HG02938 (cell line): ENCODE data around the gene FOXF1.

ENCODE experiments used
- ATAC-seq: cut with Tn5 transposase; IDR thresholded peaks from one replicate; pipeline ENCODE4 v1.9.1; 2021; ENCODE audit warnings: mild to moderate bottlenecking, moderate library complexity; ENCODE audit not compliant: unreplicated experiment

FOXF1 gene

DNA sequence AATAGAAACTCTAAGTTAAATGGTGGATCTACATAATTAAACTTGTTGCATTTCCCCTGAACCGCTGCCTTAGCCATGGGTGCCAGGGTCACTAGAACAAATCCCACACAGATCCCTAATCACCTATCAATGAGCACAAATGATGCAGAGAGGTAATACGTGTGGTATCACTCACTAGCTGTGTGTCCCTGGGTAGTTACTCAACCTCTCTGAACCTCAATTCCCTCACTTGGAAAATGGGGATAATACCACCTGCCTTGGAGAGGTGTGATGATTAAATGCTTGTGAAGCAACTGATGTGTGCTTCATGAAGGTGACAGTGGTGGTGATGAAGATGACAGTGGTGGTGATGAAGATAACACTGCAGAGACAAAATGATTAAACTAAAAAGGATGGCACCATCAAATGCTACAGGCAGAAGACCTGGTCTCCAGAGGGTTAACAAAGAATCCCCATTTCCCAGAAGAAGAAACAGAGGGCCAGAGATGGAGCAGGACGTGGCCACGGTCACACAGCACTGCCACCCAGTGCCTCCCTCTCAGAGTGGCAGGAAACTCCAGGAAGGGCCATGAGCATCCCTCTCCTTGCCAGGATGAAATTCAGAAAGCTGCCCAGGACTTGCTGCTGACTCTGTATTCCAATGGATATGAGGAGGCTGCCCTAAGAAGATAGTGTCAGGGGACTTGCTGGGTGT, 17.9 kb upstream of the FOXF1 start:
- ATAC-seq: no peak

DNA sequence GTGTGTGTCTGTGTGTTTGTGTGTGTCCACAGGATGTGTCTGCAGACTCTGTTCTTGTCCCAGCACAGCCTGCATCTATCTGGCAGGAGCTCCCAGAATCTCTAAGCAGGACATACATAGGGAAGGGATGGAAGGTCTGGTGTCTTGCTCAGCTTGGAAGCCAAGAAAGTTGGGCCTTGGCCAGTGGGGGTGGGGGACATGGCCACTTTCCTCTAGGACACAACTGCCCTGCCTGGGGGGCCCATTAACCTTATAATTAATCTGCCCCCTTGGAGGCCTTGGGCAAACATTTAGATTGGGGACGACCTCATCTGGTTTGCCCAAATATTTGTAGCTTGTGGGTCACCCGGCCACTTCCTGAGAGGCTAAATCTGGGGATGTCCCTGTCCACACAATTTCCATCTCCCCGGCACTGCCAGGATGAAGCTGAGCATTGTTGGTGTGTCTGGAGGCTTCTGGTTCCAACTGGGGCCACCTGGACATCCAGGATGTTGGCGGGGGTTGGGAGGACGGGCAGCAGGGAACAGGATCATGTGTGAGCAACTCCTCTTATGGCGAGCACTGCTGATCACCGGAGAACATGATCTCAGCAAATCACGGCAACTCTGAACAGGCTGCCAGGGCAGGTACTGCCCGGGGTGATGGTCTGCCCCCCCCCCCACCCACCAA, 17.2 kb upstream of the FOXF1 start:
- ATAC-seq: no peak

- ATAC-seq: no peak
Observed at GRCh38 chr16:86494039-86494564, 16.2 kb upstream of the FOXF1 start.

DNA sequence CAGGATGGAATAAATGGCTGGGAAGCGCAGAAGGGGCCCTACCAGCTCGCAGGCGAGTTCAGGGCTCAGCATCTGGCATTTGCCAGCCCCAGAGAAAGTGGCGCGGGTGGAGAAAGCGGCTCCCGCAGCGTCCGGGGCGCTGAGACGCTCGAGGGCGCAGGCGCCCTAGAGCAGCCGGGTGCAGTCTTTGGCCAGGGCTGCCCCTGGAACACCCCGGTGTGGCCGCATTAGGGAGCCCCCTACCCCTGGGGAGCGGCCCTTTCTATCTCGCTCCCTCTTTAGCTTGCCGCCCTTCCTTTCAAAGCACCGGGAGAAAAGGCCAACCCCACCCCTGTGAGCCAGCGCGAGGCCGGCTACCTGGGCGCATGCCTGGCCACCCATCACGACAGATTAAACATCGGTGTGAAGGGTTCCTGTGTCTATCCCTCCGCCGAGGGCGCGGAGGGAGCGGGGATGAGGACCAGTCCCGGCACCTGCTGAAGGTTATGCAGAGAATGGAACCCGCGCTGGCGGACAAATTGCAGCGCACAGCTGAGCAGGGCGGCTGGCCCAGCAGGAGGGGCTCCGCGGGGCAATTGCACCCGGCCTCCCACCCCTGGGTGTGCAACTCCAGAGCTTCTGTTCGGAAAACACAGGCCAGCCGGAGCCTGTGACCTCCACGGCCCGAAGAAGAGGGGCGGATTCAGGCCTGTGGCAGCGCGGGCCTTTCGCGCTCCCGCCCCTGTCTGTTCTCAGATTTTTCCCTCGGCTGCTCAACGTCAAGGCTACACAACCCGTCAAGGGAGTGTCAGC, 15.6 kb upstream of the FOXF1 start:
- no peak for ATAC-seq

DNA sequence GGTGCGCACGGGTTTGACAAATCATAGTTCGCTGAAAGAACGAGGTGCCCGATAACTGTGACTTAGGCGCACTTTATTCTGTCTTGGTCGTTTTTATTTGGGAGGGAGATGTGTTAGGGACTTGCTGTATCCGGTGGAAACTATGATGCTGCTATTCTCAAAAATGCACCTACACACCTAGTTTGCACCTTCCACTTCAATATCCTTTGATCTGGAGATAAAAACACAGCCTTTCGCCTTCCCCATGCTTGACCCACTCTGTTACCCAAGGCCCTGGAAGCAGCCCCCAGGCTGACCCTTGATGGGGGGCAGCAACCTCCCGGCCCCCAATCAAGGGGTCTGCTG, 15.0 kb upstream of the FOXF1 start:
- ATAC-seq: no peak

- no peak for ATAC-seq
Observed at GRCh38 chr16:86495756-86496261, 14.5 kb upstream of the FOXF1 start.

DNA sequence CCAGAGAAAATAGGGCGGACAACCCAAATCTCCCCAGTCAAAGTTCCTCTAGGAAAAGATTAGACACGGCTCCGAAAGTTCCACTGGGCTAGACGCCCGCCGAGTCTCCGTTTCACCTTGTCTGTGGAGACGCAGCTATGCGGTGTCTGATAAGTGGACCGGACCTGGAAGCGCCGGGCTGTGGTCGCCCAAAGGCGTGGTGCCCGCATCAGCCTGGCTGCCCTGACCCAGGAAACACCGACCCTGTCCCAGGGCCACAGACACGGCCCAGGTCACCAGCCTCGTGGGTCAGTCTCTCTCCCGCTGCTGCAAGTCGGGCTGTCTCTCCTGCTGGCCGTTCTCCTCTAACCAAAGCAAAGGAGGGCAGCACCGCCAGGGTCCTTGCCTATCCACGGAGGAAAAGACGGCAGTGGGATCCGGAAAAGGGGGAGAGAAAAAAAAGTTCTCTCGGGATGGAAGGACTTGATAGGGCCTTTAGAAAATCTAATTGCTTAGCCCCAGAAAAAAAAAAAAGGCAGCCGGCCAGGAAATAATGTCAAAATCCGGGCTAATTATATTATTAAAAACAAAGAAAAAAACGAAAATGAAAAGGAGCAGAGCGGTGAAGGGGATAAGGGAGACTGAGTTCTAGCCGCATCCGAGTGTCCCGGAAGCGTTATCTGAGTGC, 13.9 kb upstream of the FOXF1 start:
- ATAC-seq: no peak

GRCh38 chr16:86496929-86497461, 13.3 kb upstream of the FOXF1 start:
- ATAC-seq: no peak

DNA sequence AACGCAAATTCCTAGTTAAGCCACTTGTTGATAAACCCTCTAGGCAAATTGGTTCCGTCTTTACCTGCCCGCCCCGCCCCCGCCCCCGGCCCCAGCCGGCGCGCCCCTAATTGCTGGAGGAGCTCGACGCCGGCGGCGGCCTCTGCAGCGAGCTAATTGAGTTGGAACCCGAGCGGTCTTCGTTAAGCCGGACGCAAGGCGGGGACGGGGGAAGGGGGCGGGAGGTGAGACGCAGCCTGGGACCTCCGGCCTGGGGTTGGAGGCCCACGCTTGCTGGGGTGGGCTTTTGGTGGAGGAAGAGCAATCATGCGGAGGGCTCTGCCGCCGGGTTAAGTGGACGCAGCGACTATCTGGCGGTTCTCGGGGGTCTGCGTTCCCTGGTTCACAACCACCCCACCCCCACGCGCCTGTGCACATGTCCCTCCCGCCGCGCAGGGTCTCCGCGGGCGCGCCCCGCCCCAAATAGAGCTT, 12.7 kb upstream of the FOXF1 start:
- no peak for ATAC-seq

- no peak for ATAC-seq
Observed at GRCh38 chr16:86498155-86498670, 12.1 kb upstream of the FOXF1 start.

- no peak for ATAC-seq
Observed at GRCh38 chr16:86498671-86499439, 11.5 kb upstream of the FOXF1 start.

- ATAC-seq: no peak
Observed at GRCh38 chr16:86499440-86499786, 10.9 kb upstream of the FOXF1 start.

GRCh38 chr16:86499889-86500707, 10.2 kb upstream of the FOXF1 start:
- no peak for ATAC-seq

- no peak for ATAC-seq
Observed at GRCh38 chr16:86500708-86501510, 9.4 kb upstream of the FOXF1 start.

DNA sequence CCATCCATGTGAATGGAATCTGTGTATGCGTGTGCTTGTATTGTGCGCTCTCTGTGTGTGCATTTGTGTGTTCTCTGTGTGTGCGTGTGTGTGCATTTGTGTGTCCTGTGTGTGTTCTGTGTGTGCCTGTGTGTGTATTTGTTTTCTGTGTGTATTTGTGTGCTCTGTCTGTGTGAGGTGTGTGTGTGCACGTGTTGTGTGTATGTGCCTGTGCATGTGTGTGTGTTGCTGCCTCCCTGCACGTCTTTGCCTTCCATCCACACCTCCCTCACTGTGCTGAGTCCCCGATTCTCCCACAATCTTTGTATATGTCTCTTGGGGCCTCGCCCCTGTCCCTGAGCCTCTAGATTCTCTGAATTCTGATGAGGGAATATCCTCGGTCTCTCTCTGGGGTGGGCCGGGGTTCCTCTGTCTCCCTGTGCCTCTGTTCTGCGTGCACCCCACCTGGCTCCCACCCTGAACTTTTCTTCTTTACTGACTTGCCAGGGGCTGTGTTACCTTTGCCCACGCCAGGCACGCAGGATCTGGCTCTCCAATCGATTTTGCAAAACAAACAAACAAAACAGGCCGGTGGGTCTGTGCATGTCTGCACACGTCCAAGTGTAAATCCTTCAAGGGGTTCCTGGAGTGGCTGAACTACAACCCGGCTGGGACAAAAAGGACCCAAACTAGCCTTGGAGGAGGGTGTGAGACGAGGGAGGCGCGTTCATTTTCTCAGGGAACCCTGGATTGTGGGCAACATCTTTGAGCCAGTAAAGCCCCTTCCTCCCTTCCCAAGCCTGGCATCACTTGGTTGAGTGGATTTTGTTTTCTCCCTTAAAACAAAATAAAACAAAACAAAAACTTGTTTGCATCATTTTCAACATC, 8.1 kb upstream of the FOXF1 start:
- ATAC-seq: no peak

- ATAC-seq: no peak
Observed at GRCh38 chr16:86502856-86503748, 7.2 kb upstream of the FOXF1 start.
